CD4-positive, alpha-beta T cell treated with Interleukin-1 beta for 1 hour (primary cell): ENCODE results near the gene TRIP12.
A peak's percentile ranks its signal among the peaks of the same experiment; 100 is the strongest.
"Not testable (repeated sequence)": the region's sequence is repeated elsewhere in the genome, so short reads cannot be mapped to it uniquely, and the experiment has no call there.

Source experiments
- DNase-seq, 2 donors: peaks; one replicate each; pipeline ENCODE4 v3.0.0-alpha.2; 2020 to 2022

TRIP12 gene

DNA sequence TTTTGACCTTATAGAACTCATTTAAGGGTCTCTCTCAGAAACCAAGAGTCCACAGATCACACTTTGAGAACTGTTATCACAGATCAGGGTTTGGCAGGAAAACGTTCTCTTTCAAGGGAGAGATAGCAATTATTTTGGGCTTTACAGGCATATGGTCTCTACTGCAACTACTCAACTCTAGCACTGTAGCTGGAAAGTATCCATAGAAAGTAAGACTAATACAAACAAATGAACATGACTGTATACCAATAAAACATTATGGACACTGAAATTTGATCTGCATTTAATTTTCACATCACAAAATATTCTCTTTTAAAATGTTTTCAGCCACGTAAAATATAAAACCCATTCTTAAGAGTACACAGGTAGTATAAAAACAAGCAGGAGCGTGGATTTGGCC lies 100.5 kb downstream of the TRIP12 start:
- no peak for DNase-seq

DNA sequence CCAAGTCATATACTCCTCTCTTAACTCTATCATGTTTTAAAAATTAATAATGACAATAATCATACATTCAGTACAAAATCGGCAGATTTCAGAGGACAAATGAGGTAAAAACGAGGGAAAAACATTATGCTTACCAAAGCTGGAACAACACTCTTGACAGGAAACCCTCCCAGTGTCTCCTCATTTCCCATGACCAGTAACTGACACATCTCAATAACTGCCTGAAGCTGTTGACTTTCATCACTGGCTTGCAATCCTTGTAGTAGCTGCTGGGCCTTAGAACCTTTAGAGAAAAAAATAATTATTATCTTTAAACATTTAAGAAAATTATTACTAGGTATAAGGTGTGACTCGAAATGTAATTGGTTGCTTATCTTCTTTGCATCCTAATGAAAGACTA lies 103.6 kb downstream of the TRIP12 start:
- no peak for DNase-seq

DNA sequence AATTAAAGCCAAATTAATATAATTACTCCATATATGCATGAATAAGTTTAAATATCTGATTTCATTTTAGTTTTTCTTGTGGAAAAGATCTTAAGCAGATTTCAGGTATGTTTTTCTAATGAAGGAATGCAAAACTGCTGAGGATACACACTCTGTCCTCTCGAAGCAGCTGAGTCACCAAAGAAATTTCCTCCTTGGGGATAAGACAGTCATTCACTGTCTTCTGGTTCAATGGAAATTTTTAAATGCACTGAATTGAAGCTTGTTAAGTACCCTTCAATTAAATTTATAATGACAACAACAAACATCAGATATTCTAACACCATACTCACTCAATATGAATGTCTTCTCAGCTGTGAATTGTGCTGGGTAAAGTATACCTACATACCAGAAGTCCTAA lies 106.0 kb downstream of the TRIP12 start:
- no peak for DNase-seq

DNA sequence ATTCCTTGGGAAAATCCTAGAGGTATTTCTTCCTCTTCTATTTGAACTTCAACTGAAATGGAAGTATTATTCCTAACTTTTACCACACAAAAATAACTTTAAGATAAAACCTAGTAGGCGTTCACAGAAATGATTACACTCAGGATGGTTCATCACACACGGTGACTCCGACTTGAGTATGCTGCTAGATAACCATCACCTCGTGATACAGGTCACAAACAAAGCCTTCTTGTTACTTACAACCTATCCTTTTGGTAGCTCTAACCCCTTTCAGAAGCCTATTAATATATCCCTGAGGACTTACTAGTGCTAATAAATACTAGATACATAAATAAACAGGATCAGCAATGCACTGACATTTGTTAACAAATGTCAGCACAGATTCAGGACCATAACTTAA lies 106.5 kb downstream of the TRIP12 start:
- DNase-seq = no peak

DNA sequence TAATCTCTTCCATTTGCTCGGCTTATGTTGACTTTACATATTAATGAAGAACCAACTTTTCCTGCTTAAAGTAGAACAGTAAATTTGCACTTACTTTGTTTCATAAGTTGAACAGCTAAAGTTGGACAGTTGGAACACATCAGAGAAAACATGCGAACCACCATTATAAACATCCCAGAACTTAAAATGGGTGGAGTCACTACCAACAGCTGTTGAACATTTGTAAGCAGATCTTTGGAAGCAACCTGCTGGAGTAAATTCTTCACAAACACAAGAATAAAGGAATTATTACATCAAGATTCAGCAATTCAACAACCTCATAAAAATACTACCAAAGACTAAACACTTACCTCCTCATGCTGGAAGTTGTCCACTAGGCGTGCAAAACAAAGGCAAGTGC lies 111.0 kb downstream of the TRIP12 start:
- no peak for DNase-seq

DNA sequence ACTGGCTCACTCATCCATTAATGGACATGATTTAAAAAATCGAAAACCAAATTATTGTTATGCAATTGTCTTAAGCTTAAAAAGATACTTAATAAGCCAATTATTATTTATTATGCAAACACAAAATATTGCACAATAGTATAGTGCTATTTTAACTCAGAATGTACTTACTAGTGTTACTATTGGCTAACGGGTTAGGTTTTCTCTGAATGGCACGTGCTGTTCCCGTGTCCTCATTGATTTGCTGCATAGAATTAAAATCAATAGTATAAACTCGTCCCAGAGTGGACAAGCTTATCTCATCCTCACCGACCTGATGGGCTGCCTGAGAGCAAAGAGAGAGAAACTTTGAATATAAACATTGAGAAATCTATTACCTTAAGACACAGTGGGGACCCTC lies 116.2 kb downstream of the TRIP12 start:
- no peak for DNase-seq

DNA sequence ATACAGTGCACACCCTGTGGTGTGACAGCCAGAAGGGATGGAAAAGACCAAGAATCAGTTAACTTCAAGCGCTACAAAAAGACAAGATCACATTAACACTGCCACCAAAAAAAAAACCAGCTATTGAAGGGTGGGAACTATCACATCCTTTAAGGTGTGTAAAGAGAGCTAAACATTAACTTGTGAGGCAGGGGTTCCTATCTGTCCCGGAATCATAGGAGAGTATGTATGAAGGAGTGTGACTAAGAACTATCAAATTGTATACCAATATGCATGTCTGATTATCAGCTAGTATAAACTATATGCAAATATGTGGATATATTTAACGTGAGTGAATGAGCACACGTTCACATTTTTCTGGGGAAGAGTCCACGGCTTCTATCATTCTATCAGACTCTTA lies 119.0 kb downstream of the TRIP12 start:
- no peak for DNase-seq

DNA sequence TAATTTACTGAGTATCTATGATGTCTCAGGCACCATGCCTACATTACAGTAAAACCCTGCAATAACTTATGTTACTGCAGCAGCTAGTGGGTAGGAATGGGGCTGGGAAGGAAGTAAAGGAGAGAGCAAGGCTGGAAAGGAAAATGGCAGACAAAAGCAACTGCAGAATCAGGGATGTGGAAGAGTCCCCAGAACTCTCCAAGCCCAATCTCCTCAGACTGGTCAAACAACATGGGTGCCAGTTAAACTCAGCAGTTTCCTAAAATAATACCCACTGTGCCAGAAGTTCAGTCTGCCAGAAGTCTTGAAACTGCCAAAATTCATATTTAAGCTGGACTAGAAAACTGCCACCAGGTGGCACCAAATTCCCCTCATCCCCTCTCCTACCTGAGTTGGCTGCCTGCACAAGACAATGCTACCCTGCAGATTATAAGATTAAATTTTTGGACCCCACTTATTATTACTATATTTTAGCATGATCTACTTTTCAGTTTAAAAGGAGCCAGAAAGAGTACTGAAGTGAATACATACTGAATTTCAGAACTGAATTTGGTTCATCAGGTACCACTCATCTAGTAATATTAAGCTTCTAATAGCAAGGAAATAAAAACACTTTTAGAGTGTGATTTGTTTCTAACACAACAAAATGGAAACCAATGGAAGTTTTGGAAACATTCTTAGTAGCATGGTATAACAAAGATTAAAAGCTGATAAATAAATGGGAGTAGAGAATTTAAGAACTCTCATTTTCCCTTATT lies 120.6 kb downstream of the TRIP12 start:
- DNase-seq = peak; percentile 57 to 70

DNA sequence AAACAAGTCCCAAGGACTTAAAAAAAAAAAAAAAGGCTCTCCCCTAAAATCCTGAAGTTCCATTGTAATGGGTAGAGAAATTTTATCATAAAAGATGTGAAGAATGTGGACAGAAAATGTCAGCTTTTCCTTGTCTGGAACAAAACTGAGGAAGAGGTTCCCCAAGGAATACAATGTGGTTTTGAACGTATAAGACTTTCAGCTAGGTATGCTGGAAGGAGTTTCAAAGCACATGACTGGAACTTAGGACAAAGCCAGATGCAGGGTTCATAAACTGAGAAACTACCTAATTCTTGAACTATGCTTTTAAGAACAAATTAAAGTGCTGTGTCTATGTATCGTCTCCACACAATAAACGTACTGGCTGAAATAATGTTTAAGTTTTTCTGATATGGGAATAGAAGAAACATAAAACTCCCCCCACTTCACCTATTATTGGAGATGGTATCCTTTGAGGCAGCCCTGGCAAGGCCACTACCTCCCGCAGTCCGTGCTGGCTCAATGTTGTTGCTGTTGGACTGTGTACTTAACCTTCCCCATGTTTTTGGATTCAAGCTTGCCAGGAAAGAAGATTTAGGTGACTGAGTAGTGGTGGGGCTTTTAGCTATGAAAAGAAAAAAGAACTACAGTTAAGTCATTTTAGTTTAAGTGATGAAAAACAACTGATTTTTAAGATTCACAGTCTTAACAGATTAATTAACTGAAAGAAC lies 123.2 kb downstream of the TRIP12 start:
- no peak for DNase-seq

DNA sequence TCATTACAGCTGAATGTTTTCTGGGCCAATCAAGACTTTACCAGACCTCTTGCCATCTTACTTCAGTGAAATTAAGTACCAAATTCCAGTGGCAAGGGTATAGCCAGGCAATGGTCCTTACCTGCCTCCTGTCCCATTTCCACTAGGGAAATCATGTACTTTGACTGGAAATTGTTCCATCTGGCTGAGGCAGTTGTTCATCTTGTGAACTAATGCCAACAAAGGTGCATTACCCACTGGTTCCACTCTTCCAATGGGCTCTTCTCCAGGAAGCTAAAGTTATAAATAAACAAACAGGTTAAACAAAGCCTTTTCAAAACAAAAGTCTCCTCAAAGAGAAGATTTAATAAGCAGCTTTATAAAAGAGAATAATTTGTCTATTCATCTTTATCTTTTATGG lies 126.8 kb downstream of the TRIP12 start:
- DNase-seq = no peak

DNA sequence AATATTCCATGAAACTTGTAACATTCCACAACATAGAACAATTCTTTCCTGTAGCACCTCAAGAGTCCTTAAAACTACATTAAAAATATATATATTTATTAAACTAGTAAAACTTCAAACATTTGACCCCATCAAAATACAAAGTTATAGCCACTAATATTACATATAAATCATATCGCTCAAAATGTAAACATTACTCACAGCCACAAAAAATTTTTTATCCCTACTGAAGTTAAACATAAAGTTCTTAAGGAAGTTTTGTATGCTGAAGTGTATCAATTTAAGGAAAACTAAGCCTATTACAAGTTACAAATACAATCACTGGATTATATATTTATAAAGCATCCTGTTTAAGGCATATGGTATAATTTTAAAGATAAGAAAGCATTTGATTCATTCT lies 127.2 kb downstream of the TRIP12 start:
- DNase-seq = no peak

DNA sequence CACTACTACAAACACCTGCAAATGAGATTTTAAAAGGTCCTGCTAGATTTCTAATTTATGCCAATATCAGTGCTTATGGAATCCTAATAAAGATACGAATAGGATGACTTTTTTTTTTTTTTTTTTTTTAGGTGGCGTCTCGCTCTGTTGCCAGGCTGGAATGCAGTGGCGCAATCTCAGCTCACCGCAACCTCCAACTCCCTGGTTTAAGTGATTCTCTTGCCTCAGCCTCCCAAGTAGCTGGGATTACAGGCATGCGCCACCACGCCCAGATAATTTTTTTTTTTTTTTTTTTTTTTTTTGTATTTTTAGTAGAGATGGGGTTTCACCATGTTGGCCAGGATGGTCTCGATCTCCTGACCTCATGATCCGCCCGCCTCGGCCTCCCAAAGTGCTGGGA lies 135.5 kb downstream of the TRIP12 start:
- not testable (repeated sequence) for DNase-seq

DNA sequence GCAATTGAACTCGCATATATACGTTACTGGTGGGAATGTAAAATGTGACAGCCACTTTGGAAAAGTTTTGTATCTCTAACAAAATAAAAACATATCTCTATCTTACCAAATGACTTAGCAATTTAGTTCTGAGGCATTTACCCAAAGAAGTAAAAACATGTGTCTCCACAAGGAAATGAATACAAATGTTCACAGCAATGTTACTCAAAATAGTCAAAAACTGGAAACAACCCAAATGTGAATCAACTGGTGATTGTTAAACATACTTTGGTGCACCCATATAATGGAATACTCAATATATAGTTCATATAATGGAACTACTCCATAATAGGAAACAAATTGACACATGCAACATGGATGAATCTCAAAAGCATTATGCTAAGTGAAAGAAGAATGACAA lies 137.0 kb downstream of the TRIP12 start:
- DNase-seq = no peak

DNA sequence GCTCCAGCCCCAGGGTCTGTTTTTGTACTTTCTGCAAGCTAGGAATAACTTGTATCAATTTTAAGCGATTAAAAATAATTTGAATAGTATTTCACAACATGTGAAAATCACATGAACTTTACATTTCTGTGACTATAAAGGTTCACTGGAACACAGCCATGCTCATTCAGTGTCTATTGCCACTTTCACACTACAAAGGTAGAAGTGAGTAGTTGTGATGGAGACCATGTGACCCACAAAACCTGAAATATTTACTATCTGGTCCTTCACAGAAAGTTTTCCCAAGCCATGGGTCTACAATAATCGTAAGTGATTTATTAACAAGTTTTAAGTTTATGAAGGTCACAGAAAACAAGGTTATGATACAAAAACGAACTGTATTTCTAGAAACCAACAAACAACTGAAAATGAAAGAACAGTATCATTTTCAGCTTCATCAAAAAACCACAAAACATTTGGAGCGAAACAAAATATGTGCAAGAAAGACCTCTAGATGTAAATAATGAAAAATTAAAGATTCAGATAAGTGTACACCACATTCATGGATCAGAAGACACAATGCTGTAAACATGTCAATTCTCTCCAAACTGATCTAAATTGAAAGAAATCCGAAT lies 138.6 kb downstream of the TRIP12 start:
- DNase-seq = no peak

DNA sequence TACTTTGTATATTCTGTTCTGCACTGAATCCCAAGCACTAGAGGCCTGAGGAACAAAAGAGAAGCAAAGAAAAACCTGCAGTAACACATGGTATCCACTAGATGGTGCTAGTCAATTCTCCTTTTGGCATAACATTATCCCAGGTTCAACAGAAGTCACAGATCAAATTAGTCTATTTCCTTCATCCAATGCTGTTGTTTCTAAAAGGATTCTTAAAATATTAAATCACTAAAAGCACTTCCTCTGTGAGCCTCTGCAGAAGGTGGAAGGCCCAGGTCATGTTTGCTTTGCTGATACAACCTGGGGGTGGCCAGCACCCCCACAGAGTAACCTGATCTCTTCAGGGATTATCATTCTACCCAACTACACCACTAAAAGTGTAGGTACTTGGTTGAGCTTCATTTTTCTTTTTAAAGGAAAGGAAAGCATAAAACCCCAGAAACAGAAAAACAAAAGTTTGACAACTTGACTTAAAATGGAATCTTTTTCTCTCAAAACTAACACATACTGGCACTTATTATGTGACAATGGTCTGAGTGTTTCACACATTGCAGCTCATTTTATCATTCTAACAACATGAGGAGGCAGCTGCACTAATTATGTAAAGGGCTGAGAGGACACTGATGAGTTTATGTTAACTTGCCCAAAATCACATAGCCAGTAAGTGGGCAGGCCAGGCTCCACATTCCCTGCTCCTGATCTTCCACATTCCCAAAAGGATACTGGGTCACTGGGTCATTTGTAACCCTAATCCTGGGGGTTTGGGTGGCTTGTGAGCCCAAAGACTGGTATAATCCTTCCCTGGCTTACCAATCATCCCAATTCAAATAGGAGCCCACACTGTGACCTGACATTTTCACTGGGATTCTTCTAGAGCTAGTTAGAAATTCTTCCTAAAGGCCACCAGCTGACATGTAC lies 140.7 kb downstream of the TRIP12 start:
- DNase-seq = peak in 1 of 2 donors; percentile 29

DNA sequence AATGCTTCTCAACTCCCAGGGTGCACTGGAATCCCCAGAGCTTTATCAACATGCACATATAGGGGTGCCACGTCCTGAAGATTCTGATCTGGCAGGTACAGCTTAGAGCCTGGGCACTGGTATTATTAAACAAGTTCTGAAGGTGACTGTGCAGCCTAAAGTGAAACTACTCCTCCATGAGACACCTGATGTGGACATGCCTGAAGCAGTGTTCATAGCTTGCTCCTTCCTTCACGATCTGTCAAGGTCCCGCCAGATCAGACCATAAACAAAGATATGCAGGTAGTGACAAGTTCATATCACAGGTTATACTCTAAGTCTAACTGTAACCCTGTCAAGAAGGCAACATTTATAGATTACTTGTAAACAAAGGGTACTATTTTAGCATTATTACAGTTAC lies 142.2 kb downstream of the TRIP12 start:
- DNase-seq = no peak

DNA sequence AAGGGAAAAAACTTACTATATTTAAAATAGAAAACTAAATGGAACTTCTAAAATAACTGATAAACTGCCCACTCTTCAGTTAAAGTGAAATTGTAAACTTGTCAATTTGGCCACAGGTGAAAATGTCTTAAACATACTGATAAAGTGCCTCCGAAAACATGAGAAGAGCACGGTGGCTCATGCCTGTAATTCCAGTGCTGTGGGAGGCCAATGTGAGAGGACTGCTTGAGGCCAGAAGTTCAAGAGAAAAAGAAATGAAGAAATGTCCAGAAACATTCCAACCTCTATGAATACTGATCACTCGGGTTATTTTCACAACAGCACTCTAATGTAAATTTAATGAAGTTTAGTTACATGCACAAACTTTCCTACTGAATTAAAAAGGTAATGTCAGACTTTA lies 144.1 kb downstream of the TRIP12 start:
- DNase-seq = no peak

DNA sequence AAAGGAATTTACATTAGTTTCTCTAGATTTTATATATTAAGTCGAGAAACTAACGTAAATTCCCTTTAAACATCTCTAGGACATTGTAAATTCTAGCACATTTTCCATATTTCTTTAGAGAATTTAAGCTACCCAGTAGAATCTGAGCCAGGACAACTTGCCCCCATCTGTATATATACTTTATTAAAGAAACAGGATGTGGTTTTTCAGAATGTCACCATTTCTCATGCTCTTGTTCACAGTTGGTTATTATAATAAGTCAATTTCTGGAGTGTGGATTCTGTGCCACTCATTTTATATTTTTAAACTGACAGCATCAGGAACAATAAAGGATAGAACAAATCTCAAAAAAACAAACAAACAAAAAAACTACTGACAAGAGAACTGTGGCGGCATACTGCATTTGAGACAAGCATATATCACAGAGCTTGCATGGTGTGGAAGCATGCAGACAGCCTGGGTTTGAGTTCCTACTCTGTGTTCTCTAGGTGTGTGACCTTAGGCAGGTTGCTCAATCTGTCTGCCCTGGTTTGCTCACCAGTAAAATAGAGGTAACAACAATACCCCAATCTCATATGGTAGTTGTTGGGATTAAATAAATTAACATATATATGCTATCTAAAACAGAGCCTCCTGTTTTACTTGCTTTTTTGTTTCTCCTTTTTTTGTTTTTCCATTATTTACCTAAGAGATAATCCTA lies 146.0 kb downstream of the TRIP12 start:
- peak in 1 of 2 donors; percentile 3 for DNase-seq

DNA sequence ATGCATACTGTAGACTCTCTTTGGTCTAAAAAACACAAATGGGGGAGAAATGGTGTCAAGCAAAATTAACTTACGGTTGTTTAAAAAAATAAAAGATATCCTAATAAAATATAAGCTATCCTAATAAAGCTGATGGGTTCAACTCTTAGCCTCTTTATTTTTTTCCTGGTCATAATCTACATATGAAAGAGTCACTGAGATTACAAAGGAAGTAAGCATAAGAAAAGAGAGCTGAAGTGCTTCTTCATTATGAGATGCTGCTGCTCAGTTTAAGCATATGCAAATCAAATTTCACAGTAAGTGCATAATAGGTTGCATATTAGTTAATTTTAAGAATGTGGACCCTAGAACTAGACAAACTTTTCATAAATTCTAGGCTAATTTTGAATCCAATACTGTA lies 147.6 kb downstream of the TRIP12 start:
- no peak for DNase-seq

DNA sequence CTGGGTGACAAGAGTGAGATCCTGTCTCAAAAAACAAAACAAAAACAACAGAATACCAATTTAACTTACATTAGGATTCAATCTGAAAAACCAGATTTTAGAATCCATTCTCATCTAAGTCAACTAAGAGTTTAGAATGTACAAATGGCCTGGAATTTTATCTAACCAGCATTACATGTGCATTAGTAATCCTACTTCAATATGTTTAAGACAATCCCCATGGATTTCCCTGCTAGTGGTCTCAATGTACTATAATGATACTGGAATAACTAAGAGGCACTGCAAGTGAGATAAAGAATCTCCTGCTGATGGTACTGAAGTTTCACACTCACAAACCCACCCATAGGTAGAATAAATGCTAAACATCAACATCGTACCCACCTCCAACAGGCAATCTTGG lies 153.6 kb downstream of the TRIP12 start:
- no peak for DNase-seq

DNA sequence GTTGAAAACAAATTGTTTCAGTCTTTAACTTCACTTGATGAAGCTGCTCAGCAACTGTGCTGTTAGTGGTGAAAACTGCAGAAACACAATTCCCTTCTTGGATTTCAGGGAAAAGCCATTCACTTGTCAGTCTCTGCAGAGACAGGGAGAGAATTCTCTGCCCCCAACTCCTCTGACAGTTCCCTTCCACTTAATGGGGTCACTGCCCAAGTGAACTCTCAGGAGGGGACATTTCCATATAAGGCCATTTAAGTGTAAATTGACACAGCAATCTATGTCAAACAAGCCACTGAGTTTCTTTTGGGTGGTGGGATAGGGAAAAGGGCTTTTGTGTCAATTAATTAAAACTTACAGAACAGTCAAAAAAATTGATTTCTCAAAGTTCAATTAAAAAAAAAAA lies 156.1 kb downstream of the TRIP12 start:
- no peak for DNase-seq

DNA sequence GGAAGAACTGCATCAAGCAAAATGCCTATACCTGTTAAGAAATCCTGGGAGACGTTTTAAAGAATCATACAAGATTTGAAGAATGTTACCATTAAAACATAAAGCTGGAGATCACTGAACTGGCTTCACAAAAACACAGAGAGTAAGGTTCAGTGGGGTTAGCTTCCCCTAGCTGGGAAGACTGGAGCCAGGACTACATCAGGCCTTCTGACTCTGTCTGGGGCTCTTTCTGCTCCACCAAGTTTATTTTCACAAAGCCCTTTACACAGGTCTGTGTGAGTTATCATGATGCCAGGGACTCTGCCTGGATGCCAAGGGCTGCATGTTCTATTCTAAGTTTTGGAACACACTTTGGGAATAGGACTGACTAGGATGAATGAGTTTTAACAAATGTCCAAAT lies 160.1 kb downstream of the TRIP12 start:
- DNase-seq = no peak

DNA sequence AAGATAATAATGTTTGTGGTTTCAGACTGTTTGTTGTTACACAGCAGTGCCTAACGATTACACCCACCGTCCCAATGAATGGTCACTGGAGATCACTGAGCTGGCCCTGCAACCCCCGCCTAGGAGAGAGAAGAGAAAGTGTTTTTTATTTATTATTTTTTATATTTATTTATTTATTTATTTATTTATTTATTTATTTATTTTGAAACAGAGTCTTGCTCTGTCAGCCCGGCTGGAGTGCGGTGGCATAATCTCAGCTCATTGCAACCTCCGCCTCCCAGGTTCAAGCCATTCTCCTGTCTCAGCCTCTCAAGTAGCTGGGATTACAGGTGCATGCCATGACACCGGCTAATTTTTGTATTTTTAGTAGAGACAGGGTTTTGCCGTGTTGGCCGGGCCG lies 164.3 kb downstream of the TRIP12 start:
- DNase-seq = not testable (repeated sequence)
